GM23248 (cell line): ENCODE measurements around the gene PCDHGB5. TPM values are rescaled to one million over a fixed set of nuclear protein-coding genes. Genes with fewer than 3 reads are reported as not detected.
"Not testable (repeated sequence)": the region's sequence is repeated elsewhere in the genome, so short reads cannot be mapped to it uniquely, and the experiment has no call there.

Experiments used
- DNase-seq: peaks from one replicate; pipeline ENCODE4 v3.0.0-alpha.2; 2015
- H2AFZ ChIP-seq: fragments of 200-600 bp; sonication (generic); 2 replicates; pipeline ENCODE4 v1.6.1; 2016; ENCODE audit warnings: antibody characterized with exemption
- H3F3A ChIP-seq: fragments of 200-600 bp; sonication (generic); 2 replicates; pipeline ENCODE4 v1.6.1; 2016; ENCODE audit warnings: mild to moderate bottlenecking, antibody characterized with exemption, mixed run types; ENCODE audit not compliant: insufficient read depth
- H3K27ac ChIP-seq: fragments of 200-600 bp; sonication (generic); 2 replicates; pipeline ENCODE4 v1.5.1; 2016; ENCODE audit warnings: mild to moderate bottlenecking
- H3K27me3 ChIP-seq: fragments of 200-600 bp; sonication (generic); replicated peaks from 2 replicates; pipeline ENCODE4 v1.6.1; 2016; ENCODE audit warnings: mild to moderate bottlenecking; ENCODE audit not compliant: insufficient read depth
- H3K36me3 ChIP-seq: fragments of 200-600 bp; sonication (generic); 2 replicates; pipeline ENCODE4 v1.6.1; 2016; ENCODE audit warnings: low read depth, mild to moderate bottlenecking
- H3K4me1 ChIP-seq: fragments of 200-600 bp; sonication (generic); 2 replicates; pipeline ENCODE4 v1.6.1; 2016; ENCODE audit warnings: mild to moderate bottlenecking; ENCODE audit not compliant: insufficient read depth
- H3K4me2 ChIP-seq: fragments of 200-600 bp; sonication (generic); one replicate; pipeline ENCODE4 v1.6.1; 2016; ENCODE audit warnings: mild to moderate bottlenecking; ENCODE audit not compliant: unreplicated experiment
- H3K4me3 ChIP-seq: fragments of 200-600 bp; sonication (generic); 2 replicates; pipeline ENCODE4 v1.5.1; 2016; ENCODE audit warnings: mild to moderate bottlenecking
- H3K79me2 ChIP-seq: fragments of 200-600 bp; sonication (generic); 2 replicates; pipeline ENCODE4 v1.6.1; 2016; ENCODE audit warnings: mild to moderate bottlenecking; ENCODE audit not compliant: insufficient read depth
- H3K9ac ChIP-seq: fragments of 200-600 bp; sonication (generic); 2 replicates; pipeline ENCODE4 v1.6.1; 2016; ENCODE audit warnings: mild to moderate bottlenecking
- H3K9me2 ChIP-seq: fragments of 200-600 bp; sonication (generic); 2 replicates; pipeline ENCODE4 v1.6.1; 2016; ENCODE audit warnings: mixed run types, mild to moderate bottlenecking, moderate library complexity; ENCODE audit not compliant: insufficient read depth
- H3K9me3 ChIP-seq: fragments of 200-600 bp; sonication (generic); one replicate; pipeline ENCODE4 v1.6.1; 2017; ENCODE audit warnings: low read depth
- H4K20me1 ChIP-seq: fragments of 200-600 bp; sonication (generic); 2 replicates; pipeline ENCODE4 v1.6.0; 2016; ENCODE audit not compliant: insufficient read depth
- EZH2 ChIP-seq: fragments of 200-600 bp; sonication (generic); IDR thresholded peaks from 2 replicates; pipeline ENCODE4 v1.6.1; 2018; ENCODE audit warnings: antibody characterized with exemption, mild to moderate bottlenecking; ENCODE audit not compliant: insufficient read depth, poor library complexity, severe bottlenecking
- EZH2phosphoT487 ChIP-seq: fragments of 200-600 bp; sonication (generic); IDR thresholded peaks from 2 replicates; pipeline ENCODE4 v1.6.1; 2018; ENCODE audit warnings: antibody characterized with exemption, moderate library complexity, mild to moderate bottlenecking, low read depth; ENCODE audit not compliant: insufficient read depth
- WGBS, 2 experiments: methylation state at CpG; one replicate each; pipeline ENCODE4 v1.1.6; 2015 to 2017; ENCODE audit warnings: low lambda C conversion rate in 2 of 2, low coverage in 1 of 2; ENCODE audit errors: missing lambda C conversion rate in 2 of 2; 5-methylcytosine and 5-hydroxymethylcytosine counted together
- in situ Hi-C: fragments of 300-500 bp; cut with MboI; formaldehyde crosslinking; loops from 2 replicates; pipeline ENCODE4 v1.15.0; 2020
- polyA plus RNA-seq: library from polyadenylated mRNA; unstranded; fragments of >200 nt; fragmentation: Nextera tagmentation; extraction: Ambion mirVana; gene quantifications from 2 replicates; pipeline ENCODE4 v1.2.1, GENCODE V29; 2016
- total RNA-seq: library from RNA; depleted of rRNA; stranded (reverse); fragments of >200 nt; shearing (Covaris generic); gene quantifications from 2 replicates; pipeline ENCODE4 v1.2.3, GENCODE V29; 2014

PCDHGB5 gene
- total and polyA plus RNA-seq, 2 experiments from 2014 or later: 13.2 to 15.0 TPM

DNA sequence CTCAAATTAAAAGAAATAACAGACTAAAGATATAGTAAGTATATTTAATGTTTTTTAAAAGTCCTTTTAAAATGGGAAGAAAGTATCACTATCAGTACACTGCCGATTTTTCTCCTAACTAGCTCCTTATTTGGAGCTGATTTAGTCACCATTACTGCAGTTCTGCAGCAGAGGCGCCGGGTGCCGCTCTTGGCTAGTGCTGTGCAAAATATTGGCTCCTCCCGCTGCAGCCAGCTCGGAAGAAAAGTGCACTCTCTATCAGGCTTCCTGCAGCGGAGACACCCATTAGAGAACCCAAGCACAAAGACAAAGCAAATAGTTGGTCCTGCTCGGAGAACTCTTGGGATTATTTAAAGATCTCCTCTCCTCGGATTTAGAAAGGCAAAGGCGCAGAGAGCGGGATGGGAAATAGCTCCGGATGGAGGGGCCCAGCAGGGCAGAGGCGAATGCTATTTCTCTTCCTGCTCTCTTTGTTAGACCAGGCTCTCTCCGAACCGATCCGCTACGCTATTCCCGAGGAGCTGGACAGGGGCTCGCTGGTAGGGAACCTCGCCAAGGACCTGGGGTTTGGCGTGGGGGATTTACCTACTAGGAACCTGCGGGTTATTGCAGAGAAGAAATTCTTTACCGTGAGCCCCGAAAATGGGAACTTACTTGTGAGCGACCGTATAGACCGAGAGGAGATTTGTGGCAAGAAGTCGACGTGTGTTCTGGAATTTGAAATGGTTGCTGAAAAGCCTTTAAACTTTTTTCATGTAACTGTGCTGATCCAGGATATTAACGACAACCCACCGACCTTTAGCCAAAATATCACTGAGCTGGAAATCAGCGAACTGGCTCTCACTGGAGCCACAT is 27.5 kb upstream of the PCDHGB5 start, which contains the start of gene PCDHGB3:
Gene PCDHGB3, plus strand, starts transcription at position 249 of the 855 bp plus-strand sequence. Its CDS starts 153 bp downstream, at position 402.
- TF ChIP-seq EZH2phosphoT487: no peak
- peak; percentile 81 for DNase-seq
- Histone ChIP-seq H3F3A (no peaks in the 10 kb centered on the region), H3K4me3 (peak within 1 kb of the TSS; percentile 59), H3K9ac (0 out of 2 replicates have a peak within 1 kb of the TSS, but pooled peaks have one; percentile 3), H3K36me3 (no peaks in the 10 kb centered on the region), H3K4me2 (peak within 1 kb of the TSS; percentile 45), H3K27me3 (no peaks in the 10 kb centered on the region), H3K27ac (no peak within 1 kb of the TSS), H3K79me2 (no peaks in the 10 kb centered on the region), H4K20me1 (no peaks in the 10 kb centered on the region), H3K9me3 (no peaks in the 10 kb centered on the region), H3K9me2 (no peaks in the 10 kb centered on the region), H2AFZ (peak within 1 kb of the TSS; percentile 69), H3K4me1 (no peaks in the 10 kb centered on the region)
- in situ Hi-C loops: no loop called here
- WGBS, 2 experiments: 28 to 31% methylated on average over 32 of the region's 32 CpGs

DNA sequence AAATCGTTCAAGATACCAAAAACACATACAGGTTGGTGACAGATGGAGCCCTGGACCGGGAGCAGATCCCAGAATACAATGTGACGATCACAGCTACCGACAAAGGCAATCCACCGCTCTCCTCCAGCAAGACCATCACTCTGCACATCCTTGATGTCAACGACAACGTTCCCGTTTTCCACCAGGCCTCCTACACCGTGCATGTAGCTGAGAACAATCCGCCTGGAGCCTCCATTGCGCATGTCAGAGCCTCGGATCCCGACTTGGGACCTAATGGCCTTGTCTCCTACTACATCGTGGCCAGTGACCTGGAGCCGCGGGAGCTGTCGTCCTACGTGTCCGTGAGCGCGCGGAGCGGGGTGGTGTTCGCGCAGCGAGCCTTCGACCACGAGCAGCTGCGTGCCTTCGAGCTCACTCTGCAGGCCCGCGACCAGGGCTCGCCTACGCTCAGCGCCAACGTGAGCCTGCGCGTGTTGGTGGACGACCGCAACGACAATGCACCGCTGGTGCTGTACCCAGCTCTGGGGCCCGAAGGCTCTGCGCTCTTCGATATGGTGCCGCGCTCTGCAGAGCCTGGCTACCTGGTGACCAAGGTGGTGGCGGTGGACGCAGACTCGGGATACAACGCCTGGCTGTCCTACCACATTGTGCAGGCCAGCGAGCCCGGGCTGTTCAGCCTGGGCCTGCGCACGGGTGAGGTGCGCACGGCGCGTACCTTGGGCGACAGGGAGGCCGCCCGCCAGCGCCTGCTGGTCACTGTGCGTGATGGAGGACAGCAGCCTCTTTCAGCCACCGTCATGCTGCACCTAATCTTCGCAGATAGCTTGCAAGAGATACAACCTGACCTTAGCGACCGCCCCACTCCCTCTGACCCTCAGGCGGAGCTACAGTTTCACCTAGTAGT is 25.9 kb upstream of the PCDHGB5 start:
- Histone ChIP-seq H2AFZ (no peak overlapping the region), H3K9me3 (no peaks in the 10 kb centered on the region), H3K27ac (no peak overlapping the region), H3K4me2 (no peak overlapping the region), H3K79me2 (no peaks in the 10 kb centered on the region), H4K20me1 (no peaks in the 10 kb centered on the region), H3K4me3 (no peak overlapping the region), H3K27me3 (no peaks in the 10 kb centered on the region), H3K36me3 (no peaks in the 10 kb centered on the region), H3K9me2 (no peaks in the 10 kb centered on the region), H3K4me1 (no peaks in the 10 kb centered on the region), H3F3A (no peaks in the 10 kb centered on the region), H3K9ac (no peak overlapping the region)
- whole genome bisulfite sequencing, 2 experiments: 49 to 52% methylated on average over 59 to 68 of the region's 69 CpGs
- in situ Hi-C loops: no loop called here
- TF ChIP-seq EZH2: no peak
- TF ChIP-seq EZH2phosphoT487: no peak
- DNase-seq: no peak

DNA sequence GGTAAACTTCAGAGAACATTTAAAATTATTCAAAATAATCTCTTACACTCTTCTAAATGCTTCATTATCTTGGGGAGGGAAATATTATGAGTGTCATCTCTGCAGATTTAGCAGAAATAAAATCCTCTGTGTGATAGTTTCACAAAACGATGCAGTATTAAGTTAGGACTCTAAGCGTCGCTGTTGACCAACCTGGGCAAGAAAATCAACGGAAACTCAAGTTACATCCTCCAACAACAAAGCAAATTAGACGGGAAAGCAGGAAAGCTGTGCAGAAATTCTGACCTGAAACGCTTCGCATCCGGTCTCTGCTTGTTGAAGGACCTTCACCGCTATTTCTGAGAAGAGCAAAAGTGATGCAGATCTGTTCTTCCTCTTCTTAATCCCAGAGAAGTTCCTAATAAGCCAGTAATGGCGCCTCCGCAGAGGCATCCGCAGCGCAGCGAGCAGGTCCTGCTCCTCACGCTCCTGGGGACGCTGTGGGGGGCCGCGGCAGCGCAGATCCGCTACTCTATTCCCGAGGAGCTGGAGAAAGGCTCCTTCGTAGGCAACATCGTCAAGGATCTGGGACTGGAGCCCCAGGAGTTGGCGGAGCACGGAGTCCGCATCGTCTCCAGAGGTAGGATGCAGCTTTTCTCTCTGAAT is 24.0 kb upstream of the PCDHGB5 start, which contains the start of gene PCDHGA6:
Gene PCDHGA6, plus strand, starts transcription at position 219 of the 645 bp plus-strand sequence. Its CDS starts 193 bp downstream, at position 412.
- peak; percentile 64 for DNase-seq
- no peaks in the 10 kb centered on the region for H3K79me2 ChIP-seq
- TF ChIP-seq EZH2 (no peak), EZH2phosphoT487 (no peak)
- no peaks in the 10 kb centered on the region for H3K27me3 ChIP-seq
- peak within 1 kb of the TSS; percentile 80 for H3K4me2 ChIP-seq
- 13 to 20% methylated on average over 27 of the region's 27 CpGs for WGBS, 2 experiments
- in situ Hi-C loops: no loop called here
- peak within 1 kb of the TSS; percentile 44 for H3K27ac ChIP-seq
- no peaks in the 10 kb centered on the region for H3K36me3 ChIP-seq
- no peaks in the 10 kb centered on the region for H4K20me1 ChIP-seq
- no peaks in the 10 kb centered on the region for H3K9me3 ChIP-seq
- H3K4me1 ChIP-seq: no peaks in the 10 kb centered on the region
- H2AFZ ChIP-seq: peak within 1 kb of the TSS; percentile 92
- H3F3A ChIP-seq: no peaks in the 10 kb centered on the region
- peak within 1 kb of the TSS; percentile 77 for H3K4me3 ChIP-seq
- H3K9ac ChIP-seq: peak within 1 kb of the TSS; percentile 67
- H3K9me2 ChIP-seq: no peaks in the 10 kb centered on the region

DNA sequence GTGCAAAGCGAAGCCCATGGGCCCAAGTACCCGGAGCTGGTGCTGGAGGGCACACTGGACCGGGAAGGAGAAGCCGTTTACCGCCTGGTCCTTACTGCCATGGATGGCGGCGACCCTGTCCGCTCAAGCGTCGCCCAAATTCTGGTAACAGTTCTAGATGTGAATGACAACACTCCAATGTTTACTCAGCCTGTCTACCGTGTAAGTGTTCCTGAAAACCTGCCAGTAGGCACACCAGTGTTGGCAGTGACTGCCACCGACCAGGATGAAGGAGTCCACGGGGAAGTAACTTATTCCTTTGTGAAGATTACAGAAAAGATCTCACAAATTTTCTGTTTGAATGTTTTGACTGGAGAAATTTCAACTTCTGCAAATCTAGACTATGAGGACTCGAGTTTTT is 23.1 kb upstream of the PCDHGB5 start:
- Histone ChIP-seq H4K20me1 (no peaks in the 10 kb centered on the region), H3K27ac (no peak overlapping the region), H2AFZ (peak overlapping the region; percentile 92), H3K4me3 (peak overlapping the region; percentile 77), H3K79me2 (no peaks in the 10 kb centered on the region), H3F3A (no peaks in the 10 kb centered on the region), H3K9me2 (no peaks in the 10 kb centered on the region), H3K27me3 (no peaks in the 10 kb centered on the region), H3K4me2 (peak overlapping the region; percentile 80), H3K36me3 (no peaks in the 10 kb centered on the region), H3K4me1 (no peaks in the 10 kb centered on the region), H3K9me3 (no peaks in the 10 kb centered on the region), H3K9ac (no peak overlapping the region)
- DNase-seq: no peak
- WGBS, 2 experiments: 53 to 61% methylated on average over 14 of the region's 14 CpGs
- TF ChIP-seq EZH2phosphoT487: no peak
- TF ChIP-seq EZH2: no peak
- in situ Hi-C loops: no loop called here

DNA sequence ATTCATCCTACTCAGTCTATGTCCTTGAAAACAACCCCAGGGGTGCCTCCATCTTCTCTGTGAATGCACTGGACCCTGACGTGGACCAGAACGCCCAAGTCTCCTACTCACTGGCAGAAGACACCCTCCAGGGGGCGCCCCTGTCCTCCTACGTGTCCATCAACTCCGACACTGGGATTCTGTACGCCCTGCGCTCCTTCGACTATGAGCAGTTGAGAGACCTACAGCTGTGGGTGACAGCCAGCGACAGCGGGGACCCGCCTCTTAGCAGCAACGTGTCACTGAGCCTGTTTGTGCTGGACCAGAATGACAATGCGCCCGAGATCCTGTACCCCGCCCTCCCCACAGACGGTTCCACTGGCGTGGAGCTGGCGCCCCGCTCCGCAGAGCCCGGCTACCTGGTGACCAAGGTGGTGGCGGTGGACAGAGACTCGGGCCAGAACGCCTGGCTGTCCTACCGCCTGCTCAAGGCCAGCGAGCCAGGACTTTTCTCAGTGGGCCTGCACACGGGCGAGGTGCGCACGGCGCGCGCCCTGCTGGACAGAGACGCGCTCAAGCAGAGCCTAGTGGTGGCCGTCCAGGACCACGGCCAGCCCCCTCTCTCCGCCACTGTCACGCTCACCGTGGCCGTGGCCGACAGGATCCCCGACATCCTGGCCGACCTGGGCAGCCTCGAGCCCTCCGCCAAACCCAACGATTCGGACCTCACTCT is 22.1 kb upstream of the PCDHGB5 start:
- H3K27ac ChIP-seq, H3K9me2 ChIP-seq, H3K36me3 ChIP-seq, H3K27me3 ChIP-seq, H3K9me3 ChIP-seq, H2AFZ ChIP-seq, H3K4me2 ChIP-seq, H3K4me3 ChIP-seq, in situ Hi-C loops, H3K79me2 ChIP-seq, H4K20me1 ChIP-seq, H3K4me1 ChIP-seq, DNase-seq, H3K9ac ChIP-seq, H3F3A ChIP-seq: not testable (repeated sequence)
- 53 to 66% methylated on average over 32 to 34 of the region's 48 CpGs for WGBS, 2 experiments
